ENCODE measurements around the gene MYH6.

The MYH6 gene

GRCh38 chr14:23346693-23347405 is 61.2 kb downstream of the MYH6 start:
- no peak overlapping the region for H3K4me3 ChIP-seq
- H3K27ac ChIP-seq, result no peak overlapping the region
- TF ChIP-seq, protein P1, sequence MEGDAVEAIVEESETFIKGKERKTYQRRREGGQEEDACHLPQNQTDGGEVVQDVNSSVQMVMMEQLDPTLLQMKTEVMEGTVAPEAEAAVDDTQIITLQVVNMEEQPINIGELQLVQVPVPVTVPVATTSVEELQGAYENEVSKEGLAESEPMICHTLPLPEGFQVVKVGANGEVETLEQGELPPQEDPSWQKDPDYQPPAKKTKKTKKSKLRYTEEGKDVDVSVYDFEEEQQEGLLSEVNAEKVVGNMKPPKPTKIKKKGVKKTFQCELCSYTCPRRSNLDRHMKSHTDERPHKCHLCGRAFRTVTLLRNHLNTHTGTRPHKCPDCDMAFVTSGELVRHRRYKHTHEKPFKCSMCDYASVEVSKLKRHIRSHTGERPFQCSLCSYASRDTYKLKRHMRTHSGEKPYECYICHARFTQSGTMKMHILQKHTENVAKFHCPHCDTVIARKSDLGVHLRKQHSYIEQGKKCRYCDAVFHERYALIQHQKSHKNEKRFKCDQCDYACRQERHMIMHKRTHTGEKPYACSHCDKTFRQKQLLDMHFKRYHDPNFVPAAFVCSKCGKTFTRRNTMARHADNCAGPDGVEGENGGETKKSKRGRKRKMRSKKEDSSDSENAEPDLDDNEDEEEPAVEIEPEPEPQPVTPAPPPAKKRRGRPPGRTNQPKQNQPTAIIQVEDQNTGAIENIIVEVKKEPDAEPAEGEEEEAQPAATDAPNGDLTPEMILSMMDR (IDR thresholded peaks at IDR 0.05), result no peak
- no peak for DNase-seq (ENCODE audit: low spot score)

GRCh38 chr14:23345987-23346692 is 61.9 kb downstream of the MYH6 start:
- no peak overlapping the region for H3K4me3 ChIP-seq
- DNase-seq (ENCODE audit: low spot score), result no peak
- TF ChIP-seq, protein P1 (IDR thresholded peaks at IDR 0.05), result no peak
- no peak overlapping the region for H3K27ac ChIP-seq

DNA sequence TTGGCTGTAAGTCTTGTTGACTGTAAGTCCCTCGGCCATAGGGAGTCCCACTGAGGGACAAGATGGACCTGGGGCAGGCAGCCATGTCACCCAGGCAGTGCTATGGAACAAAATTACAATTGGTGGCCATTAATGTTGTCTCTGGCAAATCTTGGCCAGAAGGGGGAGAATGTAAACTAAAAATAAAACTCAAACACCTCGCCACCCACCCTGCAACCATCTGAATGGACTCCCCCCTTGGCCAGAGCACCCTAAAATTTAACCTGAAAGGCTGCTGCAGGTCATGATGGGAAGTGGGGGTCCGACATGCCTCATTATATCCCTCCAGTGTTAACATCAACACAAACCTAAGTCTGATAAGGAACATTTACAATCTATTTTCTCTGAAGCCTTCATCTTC is 63.6 kb downstream of the MYH6 start:
- TF ChIP-seq, protein P1 (IDR thresholded peaks at IDR 0.05), result no peak
- no peak for DNase-seq (ENCODE audit: low spot score)
- H3K4me3 ChIP-seq, result no peak overlapping the region
- no peak overlapping the region for H3K27ac ChIP-seq

DNA sequence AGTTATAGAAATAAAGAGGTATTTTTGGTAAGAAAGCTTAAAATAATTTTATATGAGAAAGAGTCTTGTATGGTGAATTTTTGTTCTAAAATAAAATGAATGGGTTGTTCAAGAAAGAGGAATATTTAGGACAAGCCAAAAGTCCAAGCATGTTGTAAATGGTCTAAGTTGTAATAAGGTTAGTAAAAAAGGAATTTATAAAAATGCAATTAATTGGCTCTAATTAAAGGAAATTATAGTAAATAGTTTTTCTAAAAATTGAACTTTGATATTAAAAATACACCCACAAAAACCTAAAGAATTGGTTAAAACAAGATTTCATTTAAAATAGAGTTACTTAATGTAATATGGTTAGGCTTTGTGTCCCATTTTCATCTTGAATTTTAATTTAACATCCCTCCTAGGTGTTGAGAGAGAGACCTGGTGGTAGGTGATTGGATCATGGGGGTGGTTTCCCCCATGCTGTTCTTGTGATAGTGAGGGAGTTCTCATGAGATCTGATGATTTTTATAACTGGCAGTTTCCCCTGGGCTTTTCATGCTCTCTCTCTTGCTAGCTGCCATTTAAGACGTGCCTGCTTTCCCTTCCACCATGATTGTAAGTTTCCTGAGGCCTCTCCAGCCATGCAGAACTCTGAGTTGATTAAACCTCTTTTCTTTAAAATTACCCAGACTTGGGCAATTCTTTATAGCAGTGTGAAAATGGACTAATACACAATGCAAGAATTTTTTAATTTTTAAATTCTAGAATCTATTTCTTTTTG is 68.4 kb downstream of the MYH6 start:
- TF ChIP-seq, protein P1 (IDR thresholded peaks at IDR 0.05), result no peak
- H3K27ac ChIP-seq, result no peak overlapping the region
- no peak overlapping the region for H3K4me3 ChIP-seq
- no peak for DNase-seq (ENCODE audit: low spot score)

- no peak overlapping the region for H3K27ac ChIP-seq
- TF ChIP-seq, protein P1 (IDR thresholded peaks at IDR 0.05), result no peak
- H3K4me3 ChIP-seq, result no peak overlapping the region
- DNase-seq (ENCODE audit: low spot score), result no peak
These were observed 72.5 kb downstream of the MYH6 start for GRCh38 chr14:23335623-23336022.

Measured in coronary artery (tissue), 2 donors.